Skeletal muscle tissue (tissue), 4 donors: Measurements from ENCODE around the gene CATSPERB. TPM values are rescaled to one million over a fixed set of nuclear protein-coding genes. Genes with fewer than 3 reads are reported as not detected.
"Not testable (repeated sequence)": the region's sequence is repeated elsewhere in the genome, so short reads cannot be mapped to it uniquely, and the experiment has no call there.

Experiments
- H3K27ac ChIP-seq: one replicate; pipeline ENCODE4 v1.7.0; 2013; ENCODE audit warnings: mild to moderate bottlenecking, low read depth, low read length, inconsistent platforms
- H3K27me3 ChIP-seq, 3 donors: one replicate each; pipeline ENCODE4 v1.7.0; 2013; ENCODE audit warnings: low read length in 3 of 3; ENCODE audit not compliant: control insufficient read depth in 3 of 3, insufficient read depth in 3 of 3
- H3K36me3 ChIP-seq, 3 donors: one replicate each; pipeline ENCODE4 v1.7.0; 2013; ENCODE audit warnings: low read length in 3 of 3; ENCODE audit not compliant: control insufficient read depth in 3 of 3, insufficient read depth in 3 of 3
- H3K4me1 ChIP-seq, 3 donors: one replicate each; pipeline ENCODE4 v1.7.0; 2013; ENCODE audit warnings: low read length in 3 of 3, mild to moderate bottlenecking in 3 of 3; ENCODE audit not compliant: control insufficient read depth in 3 of 3, insufficient read depth in 3 of 3
- H3K4me3 ChIP-seq, 3 donors: one replicate each; pipeline ENCODE4 v1.7.0; 2013; ENCODE audit warnings: low read length in 3 of 3
- H3K9ac ChIP-seq, 3 donors: one replicate each; pipeline ENCODE4 v1.7.0; 2013; ENCODE audit warnings: low read length in 3 of 3, mild to moderate bottlenecking in 3 of 3, moderate library complexity in 2 of 3, low read depth in 1 of 3
- H3K9me3 ChIP-seq, 3 donors: one replicate each; pipeline ENCODE4 v1.7.0; 2013; ENCODE audit warnings: low read length in 3 of 3; ENCODE audit not compliant: control insufficient read depth in 3 of 3
- total RNA-seq: library from RNA; depleted of rRNA; stranded (reverse); fragments of >200 nt; gene quantifications from one replicate; pipeline ENCODE4 v1.2.3, GENCODE V29; 2014
- donor health status: Osteomylitis.

The CATSPERB gene
- total RNA-seq, 1 donor from 2014 or later = 2.1 TPM

GRCh38 chr14:91714805-91715204 lies 17.1 kb downstream of the CATSPERB start:
- H3K9me3 ChIP-seq = no peaks in the 10 kb centered on the region
- H3K27me3 ChIP-seq = no peaks in the 10 kb centered on the region
- H3K4me3 ChIP-seq = no peak overlapping the region
- no peaks in the 10 kb centered on the region for H3K4me1 ChIP-seq
- no peak overlapping the region for H3K9ac ChIP-seq
- no peak overlapping the region for H3K27ac ChIP-seq
- H3K36me3 ChIP-seq = no peaks in the 10 kb centered on the region

GRCh38 chr14:91708795-91709194 lies 23.1 kb downstream of the CATSPERB start:
- H3K36me3 ChIP-seq = no peaks in the 10 kb centered on the region
- peaks cover 0 to 3% (median 2%) of the 10 kb centered on the region in 3 donors for H3K9me3 ChIP-seq
- H3K27ac ChIP-seq = no peak overlapping the region
- no peak overlapping the region for H3K4me3 ChIP-seq
- H3K27me3 ChIP-seq = no peaks in the 10 kb centered on the region
- no peaks in the 10 kb centered on the region for H3K4me1 ChIP-seq
- H3K9ac ChIP-seq = no peak overlapping the region

- Histone ChIP-seq H3K36me3 (no peaks in the 10 kb centered on the region), H3K9ac (no peak overlapping the region), H3K4me1 (no peaks in the 10 kb centered on the region), H3K27me3 (no peaks in the 10 kb centered on the region), H3K4me3 (no peak overlapping the region), H3K9me3 (peaks cover 0 to 3% (median 2%) of the 10 kb centered on the region in 3 donors), H3K27ac (no peak overlapping the region)
Observed at GRCh38 chr14:91706996-91707395, 24.9 kb downstream of the CATSPERB start.

GRCh38 chr14:91694643-91695042 lies 37.2 kb downstream of the CATSPERB start:
- Histone ChIP-seq H3K27ac (no peak overlapping the region), H3K4me3 (no peak overlapping the region), H3K36me3 (no peaks in the 10 kb centered on the region), H3K27me3 (peaks cover 0 to 3% (median 0%) of the 10 kb centered on the region in 3 donors), H3K9me3 (peaks cover 2 to 4% (median 3%) of the 10 kb centered on the region in 3 donors), H3K9ac (no peak overlapping the region), H3K4me1 (no peaks in the 10 kb centered on the region)

GRCh38 chr14:91693346-91693745 lies 38.5 kb downstream of the CATSPERB start:
- Histone ChIP-seq H3K9ac (no peak overlapping the region), H3K4me1 (no peaks in the 10 kb centered on the region), H3K4me3 (no peak overlapping the region), H3K27me3 (peaks cover 0 to 3% (median 0%) of the 10 kb centered on the region in 3 donors), H3K36me3 (no peaks in the 10 kb centered on the region), H3K9me3 (peaks cover 2 to 4% (median 3%) of the 10 kb centered on the region in 3 donors), H3K27ac (no peak overlapping the region)

GRCh38 chr14:91692075-91692474 lies 39.8 kb downstream of the CATSPERB start:
- peaks cover 0 to 4% (median 3%) of the 10 kb centered on the region in 3 donors for H3K9me3 ChIP-seq
- H3K27me3 ChIP-seq = peaks cover 0 to 3% (median 0%) of the 10 kb centered on the region in 3 donors
- H3K36me3 ChIP-seq = no peaks in the 10 kb centered on the region
- H3K4me3 ChIP-seq = no peak overlapping the region
- no peak overlapping the region for H3K9ac ChIP-seq
- H3K27ac ChIP-seq = no peak overlapping the region
- H3K4me1 ChIP-seq = no peaks in the 10 kb centered on the region

- H3K9me3 ChIP-seq = peaks cover 0 to 4% (median 0%) of the 10 kb centered on the region in 3 donors
- H3K36me3 ChIP-seq = no peaks in the 10 kb centered on the region
- H3K27ac ChIP-seq = no peak overlapping the region
- no peaks in the 10 kb centered on the region for H3K4me1 ChIP-seq
- H3K27me3 ChIP-seq = no peaks in the 10 kb centered on the region
- H3K4me3 ChIP-seq = no peak overlapping the region
- no peak overlapping the region for H3K9ac ChIP-seq
Observed at GRCh38 chr14:91689608-91690007, 42.3 kb downstream of the CATSPERB start.

- H3K4me1 ChIP-seq, H3K9ac ChIP-seq, H3K9me3 ChIP-seq, H3K36me3 ChIP-seq, H3K27me3 ChIP-seq, H3K4me3 ChIP-seq, H3K27ac ChIP-seq: not testable (repeated sequence)
Observed at GRCh38 chr14:91687436-91687835, 44.5 kb downstream of the CATSPERB start.

GRCh38 chr14:91685600-91685999 lies 46.3 kb downstream of the CATSPERB start:
- Histone ChIP-seq H3K27ac (no peak overlapping the region), H3K4me3 (no peak overlapping the region), H3K9ac (no peak overlapping the region), H3K9me3 (peaks cover 0 to 2% (median 0%) of the 10 kb centered on the region in 3 donors), H3K36me3 (no peaks in the 10 kb centered on the region), H3K27me3 (no peaks in the 10 kb centered on the region), H3K4me1 (no peaks in the 10 kb centered on the region)

- H3K27ac ChIP-seq = no peak overlapping the region
- H3K27me3 ChIP-seq = no peaks in the 10 kb centered on the region
- no peaks in the 10 kb centered on the region for H3K4me1 ChIP-seq
- H3K4me3 ChIP-seq = no peak overlapping the region
- H3K9ac ChIP-seq = no peak overlapping the region
- H3K9me3 ChIP-seq = peaks cover 0 to 2% (median 0%) of the 10 kb centered on the region in 3 donors
- H3K36me3 ChIP-seq = no peaks in the 10 kb centered on the region
Observed at GRCh38 chr14:91681893-91682563, 49.9 kb downstream of the CATSPERB start.
